Stimulated activated CD4-positive, alpha-beta T cell treated with anti-CD3 and anti-CD28 coated beads, TNF-alpha, amount 100 ng/mL, for 1 hour (primary cell): Measurements from ENCODE around the gene NEK4.

Experiments
- DNase-seq, 3 donors: peaks; one replicate each; pipeline ENCODE4 v3.0.0-alpha.2; 2020; ENCODE audit warnings: low read depth in 3 of 3, low spot score in 1 of 3

The NEK4 gene

GRCh38 chr3:52705438-52705687 is 65.4 kb downstream of the NEK4 start:
- no peak for DNase-seq

DNA sequence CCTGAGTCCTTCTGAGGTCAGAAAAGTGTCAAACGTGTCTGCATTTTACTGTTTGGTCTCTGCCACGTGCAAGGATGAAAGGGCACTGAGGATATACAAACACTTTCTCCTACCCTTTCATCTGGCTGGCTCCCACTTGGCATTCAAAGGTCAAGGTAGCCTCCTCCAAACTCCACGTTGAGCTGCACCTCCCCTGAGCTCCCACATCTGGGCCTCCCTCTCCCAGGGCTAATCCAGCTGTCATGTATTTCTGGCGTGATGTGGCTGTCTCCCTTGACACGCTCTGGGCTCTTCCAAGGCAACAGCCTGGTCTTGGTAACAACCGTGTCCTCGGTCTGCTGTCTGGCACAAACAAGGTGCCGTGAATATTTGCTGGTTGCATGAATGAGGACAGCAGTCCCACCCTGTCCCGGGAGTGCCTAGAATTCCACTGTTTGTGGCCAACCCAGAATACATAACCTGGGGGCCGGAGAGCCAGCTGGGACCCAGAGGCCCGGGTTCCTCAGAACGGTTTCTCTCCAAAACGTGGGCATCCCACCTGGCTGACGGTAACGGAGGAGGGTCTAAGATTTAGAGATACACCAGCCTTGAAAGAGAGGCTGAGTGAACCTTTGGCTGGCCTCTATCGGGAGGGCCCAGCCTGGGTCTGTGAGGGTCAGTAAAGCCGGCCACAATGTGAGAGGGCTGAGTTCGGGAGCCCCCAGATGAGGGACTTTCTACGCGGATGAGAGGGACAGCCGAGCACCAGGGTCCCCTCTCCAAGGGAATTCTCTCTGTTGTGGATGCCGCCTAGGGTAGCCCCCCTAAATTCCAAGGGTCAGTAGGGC is 65.9 kb downstream of the NEK4 start:
- no peak for DNase-seq

GRCh38 chr3:52703341-52703740 is 67.4 kb downstream of the NEK4 start:
- no peak for DNase-seq

DNA sequence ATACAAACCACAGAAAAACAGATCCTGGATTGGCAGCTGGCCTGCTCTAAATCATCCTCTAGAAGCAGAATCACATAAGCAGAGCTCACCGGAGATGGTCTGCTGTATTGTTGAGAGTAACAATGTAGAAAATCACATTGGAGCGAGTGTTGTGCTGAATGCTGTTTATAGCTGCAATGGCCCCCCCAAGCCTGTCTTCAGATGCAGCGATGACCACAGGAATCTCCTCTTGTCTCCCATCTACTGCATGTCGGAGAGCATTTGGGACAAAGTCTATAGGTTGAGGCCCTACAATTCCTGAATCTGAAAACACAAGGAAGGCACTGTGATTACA is 73.1 kb downstream of the NEK4 start:
- no peak for DNase-seq

- no peak for DNase-seq
These were observed 73.7 kb downstream of the NEK4 start for GRCh38 chr3:52696830-52697631.

DNA sequence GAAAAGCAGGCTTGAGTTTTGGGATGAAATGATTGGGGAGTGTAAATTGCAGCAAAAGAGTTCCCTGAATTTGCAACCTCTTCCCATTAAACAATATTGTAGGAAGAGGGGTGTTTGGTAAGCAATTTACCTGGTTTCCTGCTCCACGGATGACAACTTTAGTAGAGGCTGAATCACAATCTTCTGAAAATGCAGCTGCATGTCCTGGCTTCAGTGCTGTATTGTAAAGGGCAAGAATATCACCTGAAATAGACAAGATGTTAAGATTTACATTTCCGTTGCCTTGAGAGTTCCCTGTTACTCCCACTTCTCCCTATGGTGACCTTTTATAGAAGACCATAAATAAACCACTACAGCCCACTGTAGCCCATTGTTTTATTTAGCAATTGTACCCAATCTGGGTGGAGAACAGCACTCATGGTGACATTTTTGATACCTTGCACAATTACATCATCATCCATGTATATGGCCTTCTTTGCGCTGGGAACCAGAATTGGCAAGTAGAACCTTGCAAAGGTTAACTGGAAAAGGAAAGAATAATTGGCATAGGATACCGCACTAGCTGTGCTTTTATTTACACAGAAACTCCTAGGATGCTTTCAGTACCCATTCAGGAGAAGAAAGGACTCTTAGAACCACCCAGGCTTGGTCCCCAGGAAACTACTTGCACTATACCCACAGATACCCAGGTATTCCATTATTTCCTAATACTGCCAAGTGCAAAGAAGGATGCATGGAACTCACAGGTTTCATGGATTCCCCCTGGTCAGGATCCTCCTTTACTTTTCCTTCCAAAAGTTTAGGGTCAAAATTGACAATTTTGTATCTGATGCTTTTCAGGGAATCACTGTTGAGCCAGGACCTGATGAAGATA is 74.7 kb downstream of the NEK4 start:
- DNase-seq: no peak

DNA sequence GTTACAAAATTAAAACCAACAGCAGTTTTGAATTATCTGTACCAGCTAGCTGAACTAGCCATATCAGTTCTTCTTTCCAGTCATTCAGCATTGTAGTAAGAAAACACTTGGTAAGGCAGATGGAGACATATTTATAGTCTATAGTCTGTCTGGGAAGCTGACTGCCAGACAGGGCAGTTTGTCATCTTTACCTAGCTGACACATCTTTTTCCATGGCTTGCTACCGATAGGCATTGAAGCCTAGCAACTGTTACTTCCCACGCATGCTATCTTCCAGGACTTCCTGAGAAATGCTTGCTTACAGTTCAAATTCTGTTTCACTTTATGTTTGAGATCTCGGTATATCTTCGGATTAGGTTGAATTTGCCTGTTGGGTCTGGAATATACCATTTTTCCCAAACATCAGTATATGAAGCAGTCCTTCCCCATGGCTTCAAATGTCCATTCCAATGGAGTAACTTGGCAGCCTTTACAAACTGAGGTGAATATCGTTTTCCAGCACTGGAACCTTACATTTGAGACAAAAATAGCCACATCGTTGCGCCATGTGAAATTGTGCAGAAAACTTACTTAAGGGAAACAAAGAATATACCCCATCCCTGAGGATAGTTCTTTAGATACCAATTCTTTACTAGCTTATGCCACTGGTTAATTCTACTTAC is 76.1 kb downstream of the NEK4 start:
- no peak for DNase-seq

DNA sequence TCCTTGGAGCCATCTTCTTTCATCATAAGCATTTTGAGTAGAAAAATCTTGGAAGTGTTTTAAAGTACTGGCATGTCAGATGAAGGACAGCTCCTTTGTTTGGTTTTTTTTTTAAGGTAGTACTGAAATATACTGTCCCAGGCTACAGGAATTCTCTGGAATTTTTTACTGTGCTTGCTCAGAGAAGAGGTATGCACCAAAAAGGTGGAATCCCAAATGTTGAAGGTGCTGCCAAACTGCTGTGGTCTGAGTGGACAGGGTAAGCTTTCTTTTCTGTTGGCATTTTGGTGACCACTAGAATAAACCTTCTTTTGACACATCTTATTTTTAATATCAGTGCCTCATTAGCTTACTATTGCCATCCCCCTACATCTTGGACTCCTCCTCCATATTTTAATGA is 77.7 kb downstream of the NEK4 start:
- DNase-seq: no peak

DNA sequence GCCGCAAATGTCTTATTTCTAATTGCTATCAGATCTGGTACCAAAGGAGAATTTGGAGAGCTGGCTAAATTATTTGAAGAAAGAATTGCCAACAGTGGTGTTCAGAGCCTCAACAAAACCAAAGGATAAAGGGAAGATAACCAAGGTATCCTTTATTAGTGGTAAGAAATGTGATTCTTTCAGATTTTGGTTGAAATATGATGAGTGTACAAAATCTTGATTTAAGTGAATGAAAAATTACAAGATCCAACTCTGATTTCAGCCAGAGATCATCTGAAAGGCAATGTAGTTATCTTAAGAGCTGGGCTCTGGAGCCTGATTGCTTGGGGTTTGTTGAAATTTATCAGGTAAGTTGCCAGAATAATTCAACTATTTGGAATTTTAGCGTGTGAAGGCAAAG is 80.2 kb downstream of the NEK4 start:
- no peak for DNase-seq

GRCh38 chr3:52689151-52689550 is 81.6 kb downstream of the NEK4 start:
- no peak for DNase-seq

GRCh38 chr3:52688266-52688665 is 82.5 kb downstream of the NEK4 start:
- DNase-seq: no peak

GRCh38 chr3:52685709-52686691 is 84.7 kb downstream of the NEK4 start, which contains the start of the genes GNL3 and PBRM1:
Gene GNL3, plus strand, starts transcription at chr3:52686032. Its CDS starts 61 bp downstream, at chr3:52686093.
Gene PBRM1, minus strand, starts transcription at chr3:52685913.
- DNase-seq: peak; percentile 72 to 85 (median 82)

- peak; percentile 43 to 64 (median 53) for DNase-seq
These were observed 85.4 kb downstream of the NEK4 start for GRCh38 chr3:52685285-52685708.

GRCh38 chr3:52684184-52684583 is 86.6 kb downstream of the NEK4 start:
- DNase-seq: no peak

GRCh38 chr3:52683611-52684010 is 87.1 kb downstream of the NEK4 start:
- DNase-seq: no peak

DNA sequence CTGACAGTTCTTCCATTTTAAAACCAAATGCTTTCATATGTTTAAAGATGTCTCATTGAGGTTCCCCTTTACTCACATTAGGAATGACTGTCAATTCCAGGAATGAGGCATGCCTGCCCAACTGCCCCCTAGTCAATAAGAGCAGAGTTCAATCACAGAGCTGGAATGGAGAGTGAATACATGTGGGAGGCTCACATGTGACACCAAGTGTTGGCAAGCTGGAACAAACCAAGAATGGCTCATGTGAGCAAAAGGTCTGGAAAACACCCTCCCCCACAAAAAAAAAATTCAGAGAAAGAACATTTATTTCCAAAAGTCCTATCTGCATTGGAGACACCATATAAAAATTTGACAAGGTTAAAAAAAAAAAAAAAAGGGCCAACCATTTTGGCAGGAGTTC is 88.7 kb downstream of the NEK4 start:
- DNase-seq: no peak

DNA sequence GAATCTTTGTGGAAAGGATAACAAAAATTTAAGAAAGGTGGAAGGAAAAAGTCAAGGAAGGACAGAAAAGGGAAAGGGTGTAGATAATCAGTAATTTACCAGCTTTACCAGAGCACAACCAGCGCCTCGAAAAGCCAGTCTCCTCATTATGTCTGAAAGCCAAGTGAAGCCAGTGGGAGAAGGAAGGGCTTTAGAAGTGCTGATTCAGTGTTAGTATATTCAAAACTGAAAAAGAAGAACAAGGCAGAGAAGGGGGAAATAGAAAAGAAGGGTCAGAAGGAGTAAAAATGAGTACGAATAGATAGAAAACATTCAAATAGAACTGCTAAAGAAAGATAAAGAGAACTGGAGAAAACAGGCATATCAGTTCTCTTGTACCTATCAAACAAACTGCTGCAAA is 89.1 kb downstream of the NEK4 start:
- no peak for DNase-seq

- DNase-seq: no peak
These were observed 90.9 kb downstream of the NEK4 start for GRCh38 chr3:52679811-52680210.

DNA sequence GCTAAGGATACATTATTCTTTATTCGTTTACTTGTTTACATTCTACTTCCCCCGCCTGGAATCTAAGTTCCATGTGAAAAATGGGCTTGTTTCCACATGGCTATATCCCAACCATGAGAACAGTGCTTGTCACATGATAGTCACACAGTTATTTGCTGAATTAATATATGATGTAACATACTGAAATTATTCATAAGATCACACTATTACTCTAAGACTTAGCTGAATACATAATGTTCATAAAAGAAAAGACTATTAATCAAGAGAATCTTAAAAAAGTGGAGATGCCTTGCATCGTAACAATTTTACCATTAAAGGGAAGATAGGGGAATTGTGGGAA is 91.6 kb downstream of the NEK4 start:
- DNase-seq: no peak
